ENCODE results near the gene ECPAS. TPM values are rescaled to one million over a fixed set of nuclear protein-coding genes. Genes with fewer than 3 reads are reported as not detected.

ECPAS gene
- total and polyA plus RNA-seq, 2 donors (not counting 1 experiment from before 2014, with no cell fraction given): 12.9 to 69.5 TPM

DNA sequence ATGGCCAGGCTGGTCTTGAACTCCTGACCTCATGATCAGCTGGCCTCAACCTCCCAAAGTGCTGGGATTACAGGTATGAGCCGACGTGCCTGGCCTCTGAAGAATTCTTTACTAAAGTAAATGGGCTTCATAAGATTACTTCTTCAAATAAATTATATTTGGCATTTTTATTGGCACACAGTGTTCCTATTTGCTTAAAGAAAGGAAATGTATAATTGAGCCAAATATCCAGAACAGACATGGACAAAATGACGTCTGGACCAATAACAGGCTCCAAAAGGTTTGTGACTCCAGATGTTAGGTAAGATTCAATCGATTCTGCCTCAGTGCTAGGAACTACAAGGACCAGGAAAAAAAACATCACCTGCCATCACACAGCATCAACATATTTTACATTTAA, 40.7 kb downstream of the ECPAS start:
- POLR2A ChIA-PET: no interaction called here
- DNase-seq (no peak), ATAC-seq (ENCODE audit: low read depth) (no peak)
- no peak overlapping the region for H3K4me2 ChIP-seq (replicated peaks; ENCODE audit: low read depth, low read length, poor library complexity, severe bottlenecking)
- no peaks in the 10 kb centered on the region for H3K4me1 Mint-ChIP-seq
- H3K27ac Mint-ChIP-seq: no peak overlapping the region
- TF ChIP-seq, protein P1, sequence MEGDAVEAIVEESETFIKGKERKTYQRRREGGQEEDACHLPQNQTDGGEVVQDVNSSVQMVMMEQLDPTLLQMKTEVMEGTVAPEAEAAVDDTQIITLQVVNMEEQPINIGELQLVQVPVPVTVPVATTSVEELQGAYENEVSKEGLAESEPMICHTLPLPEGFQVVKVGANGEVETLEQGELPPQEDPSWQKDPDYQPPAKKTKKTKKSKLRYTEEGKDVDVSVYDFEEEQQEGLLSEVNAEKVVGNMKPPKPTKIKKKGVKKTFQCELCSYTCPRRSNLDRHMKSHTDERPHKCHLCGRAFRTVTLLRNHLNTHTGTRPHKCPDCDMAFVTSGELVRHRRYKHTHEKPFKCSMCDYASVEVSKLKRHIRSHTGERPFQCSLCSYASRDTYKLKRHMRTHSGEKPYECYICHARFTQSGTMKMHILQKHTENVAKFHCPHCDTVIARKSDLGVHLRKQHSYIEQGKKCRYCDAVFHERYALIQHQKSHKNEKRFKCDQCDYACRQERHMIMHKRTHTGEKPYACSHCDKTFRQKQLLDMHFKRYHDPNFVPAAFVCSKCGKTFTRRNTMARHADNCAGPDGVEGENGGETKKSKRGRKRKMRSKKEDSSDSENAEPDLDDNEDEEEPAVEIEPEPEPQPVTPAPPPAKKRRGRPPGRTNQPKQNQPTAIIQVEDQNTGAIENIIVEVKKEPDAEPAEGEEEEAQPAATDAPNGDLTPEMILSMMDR (IDR thresholded peaks at IDR 0.05): no peak
- TF ChIP-seq EZH2 (IDR thresholded peaks at IDR 0.05; ENCODE audit: borderline replicate concordance, insufficient read depth, low read depth, low read length, poor library complexity, severe bottlenecking): no peak
- H3K9ac ChIP-seq (ENCODE audit: low read length): no peak overlapping the region
- no peaks in the 10 kb centered on the region for H3K27me3 Mint-ChIP-seq
- H3K9me3 ChIP-seq (ENCODE audit: control extremely low read depth in 1 of 3, control insufficient read depth in 2 of 3, insufficient read depth in 1 of 3, low read length in 2 of 3): no peaks in the 10 kb centered on the region
- H4K20me1 ChIP-seq (ENCODE audit: control insufficient read depth, insufficient read depth, low read length, poor library complexity, severe bottlenecking): no peaks in the 10 kb centered on the region
- no peaks in the 10 kb centered on the region for H3K79me2 ChIP-seq (ENCODE audit: control insufficient read depth, insufficient read depth, low read length)
- H3K4me1 ChIP-seq (ENCODE audit: control insufficient read depth in 2 of 2, insufficient read depth in 2 of 2, low read length in 2 of 2): no peaks in the 10 kb centered on the region
- H3K4me3 ChIP-seq (ENCODE audit: control extremely low read depth in 1 of 5, extremely low read depth in 1 of 5, insufficient read depth in 1 of 5, low read depth in 2 of 5, low read length in 4 of 5): no peak overlapping the region
- no peak overlapping the region for H2AFZ ChIP-seq (ENCODE audit: insufficient read depth, low read depth, low read length, poor library complexity, severe bottlenecking)
- intact Hi-C loops (cut with micrococcal nuclease): no loop called here
- H3K4me3 Mint-ChIP-seq: no peak overlapping the region
- no peak overlapping the region for H3K27ac ChIP-seq (ENCODE audit: low read length in 2 of 2)
- WGBS (ENCODE audit: insufficient coverage): 92% methylated on average over 2 of the region's 4 CpGs
- H3K9me3 Mint-ChIP-seq (ENCODE audit: insufficient read depth): no peaks in the 10 kb centered on the region
- CTCF ChIA-PET: no interaction called here
- H3K27me3 ChIP-seq (replicated peaks in 1 of 4; ENCODE audit: control extremely low read depth in 1 of 4, control insufficient read depth in 3 of 4, insufficient read depth in 4 of 4, low read length in 3 of 4): no peaks in the 10 kb centered on the region
- H3K36me3 ChIP-seq (replicated peaks in 1 of 2; ENCODE audit: control extremely low read depth in 1 of 2, control insufficient read depth in 1 of 2, extremely low read depth in 1 of 2, insufficient read depth in 2 of 2, low read length in 1 of 2): peaks cover 6 to 28% of the 10 kb centered on the region in 2 experiments

DNA sequence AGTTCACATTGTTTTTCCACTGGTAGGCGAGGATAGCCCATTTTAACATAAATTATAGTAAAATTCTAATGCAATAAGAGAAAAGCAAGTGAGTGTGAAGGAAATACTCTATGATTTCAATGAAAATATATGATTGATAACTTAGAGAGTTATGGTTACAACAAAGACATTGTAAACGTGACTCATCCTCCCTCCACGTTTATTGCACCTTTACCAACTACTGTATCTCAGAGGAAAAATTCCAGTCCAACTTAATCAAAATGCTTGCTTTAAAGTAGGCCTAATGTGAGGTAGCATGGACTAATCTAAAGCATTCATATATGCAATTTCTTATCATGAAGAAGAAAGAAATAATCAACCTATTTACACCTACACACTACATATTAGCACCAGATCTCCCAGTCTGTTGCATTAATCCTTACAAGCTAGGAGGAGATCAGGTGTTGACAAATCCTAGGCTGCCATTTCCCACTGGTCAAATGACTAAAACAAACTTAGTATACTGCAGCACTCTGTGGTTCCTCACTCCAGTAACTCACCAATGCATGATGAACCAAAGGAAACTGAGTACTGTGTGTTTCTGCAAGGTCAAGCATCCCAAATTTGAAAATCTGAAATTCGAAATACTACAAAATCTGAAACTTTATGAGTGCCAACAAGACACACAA, 41.7 kb downstream of the ECPAS start:
- no peak overlapping the region for H2AFZ ChIP-seq (ENCODE audit: insufficient read depth, low read depth, low read length, poor library complexity, severe bottlenecking)
- H3K27me3 Mint-ChIP-seq: no peaks in the 10 kb centered on the region
- no peaks in the 10 kb centered on the region for H3K4me1 Mint-ChIP-seq
- DNase-seq: no peak
- H3K27ac Mint-ChIP-seq: no peak overlapping the region
- no peak overlapping the region for H3K9ac ChIP-seq (ENCODE audit: low read length)
- no peak overlapping the region for H3K27ac ChIP-seq (ENCODE audit: low read length in 2 of 2)
- no peaks in the 10 kb centered on the region for H3K4me1 ChIP-seq (ENCODE audit: control insufficient read depth in 2 of 2, insufficient read depth in 2 of 2, low read length in 2 of 2)
- no peaks in the 10 kb centered on the region for H3K79me2 ChIP-seq (ENCODE audit: control insufficient read depth, insufficient read depth, low read length)
- POLR2A ChIA-PET: no interaction called here
- H4K20me1 ChIP-seq (ENCODE audit: control insufficient read depth, insufficient read depth, low read length, poor library complexity, severe bottlenecking): no peaks in the 10 kb centered on the region
- TF ChIP-seq, protein P1 (IDR thresholded peaks at IDR 0.05): no peak
- TF ChIP-seq EZH2 (IDR thresholded peaks at IDR 0.05; ENCODE audit: borderline replicate concordance, insufficient read depth, low read depth, low read length, poor library complexity, severe bottlenecking): no peak
- intact Hi-C loops (cut with micrococcal nuclease): no loop called here
- H3K4me2 ChIP-seq (replicated peaks; ENCODE audit: low read depth, low read length, poor library complexity, severe bottlenecking): no peak overlapping the region
- no peak overlapping the region for H3K4me3 ChIP-seq (ENCODE audit: control extremely low read depth in 1 of 5, extremely low read depth in 1 of 5, insufficient read depth in 1 of 5, low read depth in 2 of 5, low read length in 4 of 5)
- H3K4me3 Mint-ChIP-seq: no peak overlapping the region
- no peaks in the 10 kb centered on the region for H3K9me3 Mint-ChIP-seq (ENCODE audit: insufficient read depth)
- CTCF ChIA-PET: no interaction called here
- no CpG with 5 or more reads among the region's 4 CpGs for WGBS (ENCODE audit: insufficient coverage)
- peaks cover 7 to 28% of the 10 kb centered on the region in 2 experiments for H3K36me3 ChIP-seq (replicated peaks in 1 of 2; ENCODE audit: control extremely low read depth in 1 of 2, control insufficient read depth in 1 of 2, extremely low read depth in 1 of 2, insufficient read depth in 2 of 2, low read length in 1 of 2)
- no peak for ATAC-seq (ENCODE audit: low read depth)
- no peaks in the 10 kb centered on the region for H3K9me3 ChIP-seq (ENCODE audit: control extremely low read depth in 1 of 3, control insufficient read depth in 2 of 3, insufficient read depth in 1 of 3, low read length in 2 of 3)
- H3K27me3 ChIP-seq (replicated peaks in 1 of 4; ENCODE audit: control extremely low read depth in 1 of 4, control insufficient read depth in 3 of 4, insufficient read depth in 4 of 4, low read length in 3 of 4): no peaks in the 10 kb centered on the region

Data from B cell (primary cell).